ENCODE results near the gene ALDH3B2. TPM values are rescaled to one million over a fixed set of nuclear protein-coding genes. Genes with fewer than 3 reads are reported as not detected.

The ALDH3B2 gene
- total RNA-seq, 1 experiment from 2014 or later = not detected

- H3K14ac ChIP-seq (ENCODE audit: insufficient read depth, low read length) = no peak overlapping the region
- H3K56ac ChIP-seq (ENCODE audit: insufficient read length, low read depth, low read length) = no peak overlapping the region
- no peak for TF ChIP-seq CTCF (conservative IDR thresholded peaks at IDR 0.05)
- no peaks in the 10 kb centered on the region for H3K4me1 ChIP-seq (ENCODE audit: insufficient read depth, low read length)
- no peak overlapping the region for H2AK5ac ChIP-seq (ENCODE audit: insufficient read length, low read length)
- H4K8ac ChIP-seq (replicated peaks; ENCODE audit: insufficient read length, low read depth, low read length) = no peak overlapping the region
- DNase-seq = no peak
- no peaks in the 10 kb centered on the region for H3K27me3 ChIP-seq (ENCODE audit: insufficient read depth, low read length)
- Mint-ChIP-seq H3K9me3 (no peaks in the 10 kb centered on the region), H3K4me1 (no peaks in the 10 kb centered on the region), H3K27ac (peak overlapping the region in 1 of 3 experiments; percentile 70; a peak in 2 of 7 replicates), H3K27me3 (ENCODE audit: low read depth) (peaks cover 7% of the 10 kb centered on the region; the same call in 1 of the 2 replicates), H3K4me3 (no peak overlapping the region), H3K36me3 (ENCODE audit: insufficient read depth in 1 of 3, low read depth in 3 of 3) (no peaks in the 10 kb centered on the region)
- H2AFZ ChIP-seq (ENCODE audit: low read length) = no peak overlapping the region
- no peak overlapping the region for H2BK120ac ChIP-seq (ENCODE audit: low read depth, low read length, poor library complexity, severe bottlenecking)
- no peak overlapping the region for H2BK20ac ChIP-seq (ENCODE audit: low read depth, low read length, poor library complexity, severe bottlenecking)
- no peak overlapping the region for H4K5ac ChIP-seq (ENCODE audit: insufficient read length, low read depth, low read length)
- H3K9me3 ChIP-seq (ENCODE audit: control insufficient read depth, low read depth, low read length) = no peaks in the 10 kb centered on the region
- H3K27ac ChIP-seq (ENCODE audit: insufficient read length, low read depth, low read length) = no peak overlapping the region
- H3K79me1 ChIP-seq (ENCODE audit: insufficient read depth, low read depth, low read length, poor library complexity, severe bottlenecking) = no peaks in the 10 kb centered on the region
- H3K23ac ChIP-seq (ENCODE audit: insufficient read length, low read depth, low read length) = no peak overlapping the region
- no peak overlapping the region for H3K4ac ChIP-seq (ENCODE audit: low read depth, low read length)
- no CpG with 5 or more reads among the region's 33 CpGs for WGBS (ENCODE audit: extremely low coverage, insufficient read length, low lambda C conversion rate)
- no peak overlapping the region for H3K4me2 ChIP-seq (ENCODE audit: insufficient read depth, insufficient read length, low read length)
- no peak overlapping the region for H2BK15ac ChIP-seq (ENCODE audit: low read depth, low read length)
- no peak overlapping the region for H3K18ac ChIP-seq (ENCODE audit: insufficient read length, low read depth, low read length)
- no peak overlapping the region for H4K91ac ChIP-seq (ENCODE audit: insufficient read length, low read depth, low read length)
- H3K79me2 ChIP-seq (ENCODE audit: insufficient read depth, low read length) = no peaks in the 10 kb centered on the region
- H2BK5ac ChIP-seq (ENCODE audit: insufficient read length, low read length) = no peak overlapping the region
- H3T11ph ChIP-seq (ENCODE audit: low read length) = no peak overlapping the region
- H2BK12ac ChIP-seq (ENCODE audit: insufficient read length, low read depth, low read length) = no peak overlapping the region
- H4K20me1 ChIP-seq (ENCODE audit: control insufficient read depth, insufficient read depth, insufficient read length) = no peaks in the 10 kb centered on the region
- H3K9ac ChIP-seq (ENCODE audit: extremely low read depth, insufficient read length, low read length) = no peak overlapping the region
- no peaks in the 10 kb centered on the region for H3K23me2 ChIP-seq (ENCODE audit: insufficient read length, low read depth, low read length, poor library complexity, severe bottlenecking)
Observed at GRCh38 chr11:67664696-67665540, 9.5 kb downstream of the ALDH3B2 start.
